Stimulated activated CD4-positive, alpha-beta T cell treated with anti-CD3 and anti-CD28 coated beads, Interleukin-4, amount 100 ng/mL, for 4 hours (primary cell): ENCODE data around the gene GRHL1.
"Not testable (repeated sequence)": the region's sequence is repeated elsewhere in the genome, so short reads cannot be mapped to it uniquely, and the experiment has no call there.

Experiments
- DNase-seq, 2 experiments: peaks; one replicate each; pipeline ENCODE4 v3.0.0-alpha.2; 2020

GRHL1 gene

GRCh38 chr2:10010861-10011605, 59.5 kb downstream of the GRHL1 start:
- not testable (repeated sequence) for DNase-seq

GRCh38 chr2:10011606-10012325, 60.3 kb downstream of the GRHL1 start:
- not testable (repeated sequence) for DNase-seq

GRCh38 chr2:10012366-10012962, 61.0 kb downstream of the GRHL1 start:
- not testable (repeated sequence) for DNase-seq

- no peak for DNase-seq
Measured at GRCh38 chr2:10012963-10013461, 61.5 kb downstream of the GRHL1 start.

- DNase-seq: not testable (repeated sequence)
Measured at GRCh38 chr2:10013651-10014417, 62.3 kb downstream of the GRHL1 start.

- no peak for DNase-seq
Measured at GRCh38 chr2:10014418-10015190, 63.1 kb downstream of the GRHL1 start.

GRCh38 chr2:10015376-10015989, 64.0 kb downstream of the GRHL1 start:
- DNase-seq: not testable (repeated sequence)

- DNase-seq: no peak
Measured at GRCh38 chr2:10016001-10016801, 64.7 kb downstream of the GRHL1 start.

GRCh38 chr2:10016802-10017258, 65.3 kb downstream of the GRHL1 start:
- no peak for DNase-seq

- DNase-seq: no peak
Measured at GRCh38 chr2:10017313-10017941, 65.9 kb downstream of the GRHL1 start.

GRCh38 chr2:10019174-10019573, 67.7 kb downstream of the GRHL1 start:
- DNase-seq: no peak

GRCh38 chr2:10019602-10020400, 68.3 kb downstream of the GRHL1 start:
- no peak for DNase-seq

- no peak for DNase-seq
Measured at GRCh38 chr2:10022041-10022421, 70.5 kb downstream of the GRHL1 start.

- no peak for DNase-seq
Measured at GRCh38 chr2:10022445-10022844, 71.0 kb downstream of the GRHL1 start.

- DNase-seq: no peak
Measured at GRCh38 chr2:10022966-10023662, 71.6 kb downstream of the GRHL1 start.

- DNase-seq: no peak
Measured at GRCh38 chr2:10026940-10027569, 75.6 kb downstream of the GRHL1 start.

- DNase-seq: no peak
Measured at GRCh38 chr2:10027660-10028330, 76.3 kb downstream of the GRHL1 start.
